GM06990 (cell line): Measurements from ENCODE around the gene CLIC3.

Experiments
- DNase-seq: peaks from one replicate; pipeline ENCODE4 v3.0.0-alpha.2; 2011; ENCODE audit not compliant: insufficient read length; ENCODE audit errors: extremely low read depth
- H3K27me3 ChIP-seq: replicated peaks from 2 replicates; pipeline ENCODE4 v1.6.0; 2011; ENCODE audit warnings: low read length; ENCODE audit not compliant: control insufficient read depth, insufficient read depth
- H3K36me3 ChIP-seq: 2 replicates; pipeline ENCODE4 v1.5.1; 2011; ENCODE audit warnings: low read length; ENCODE audit not compliant: control insufficient read depth, insufficient read depth
- H3K4me3 ChIP-seq: replicated peaks from 2 replicates; pipeline ENCODE4 v1.5.1; 2011; ENCODE audit warnings: low read depth, mild to moderate bottlenecking, control low read depth, low read length
- CTCF ChIP-seq: IDR thresholded peaks from 2 replicates; pipeline ENCODE4 v1.5.1; 2011; ENCODE audit warnings: low read length, control low read depth, mild to moderate bottlenecking, inconsistent platforms; ENCODE audit not compliant: insufficient read depth, poor library complexity, severe bottlenecking

Gene CLIC3

GRCh38 chr9:137042751-137043727 is 46.7 kb upstream of the CLIC3 start:
- Histone ChIP-seq H3K36me3 (no peaks in the 10 kb centered on the region), H3K4me3 (no peak overlapping the region), H3K27me3 (no peaks in the 10 kb centered on the region; the same call in 1 of the 2 replicates)
- TF ChIP-seq CTCF: no peak
- DNase-seq: no peak

GRCh38 chr9:137041124-137041523 is 44.8 kb upstream of the CLIC3 start:
- TF ChIP-seq CTCF: no peak
- no peak for DNase-seq
- Histone ChIP-seq H3K27me3 (no peaks in the 10 kb centered on the region; the same call in 1 of the 2 replicates), H3K36me3 (no peaks in the 10 kb centered on the region), H3K4me3 (no peak overlapping the region)

- no peaks in the 10 kb centered on the region; the same call in 1 of the 2 replicates for H3K27me3 ChIP-seq
- H3K36me3 ChIP-seq: no peaks in the 10 kb centered on the region
- TF ChIP-seq CTCF: no peak
- no peak for DNase-seq
- H3K4me3 ChIP-seq: no peak overlapping the region
Measured at GRCh38 chr9:137040568-137040967, 44.2 kb upstream of the CLIC3 start.

GRCh38 chr9:137039611-137040366 is 43.4 kb upstream of the CLIC3 start:
- no peak for TF ChIP-seq CTCF
- Histone ChIP-seq H3K4me3 (no peak overlapping the region), H3K36me3 (no peaks in the 10 kb centered on the region), H3K27me3 (no peaks in the 10 kb centered on the region; the same call in 1 of the 2 replicates)
- DNase-seq: no peak

GRCh38 chr9:137038916-137039315 is 42.5 kb upstream of the CLIC3 start:
- Histone ChIP-seq H3K27me3 (no peaks in the 10 kb centered on the region; the same call in 1 of the 2 replicates), H3K4me3 (no peak overlapping the region), H3K36me3 (no peaks in the 10 kb centered on the region)
- DNase-seq: no peak
- TF ChIP-seq CTCF: no peak
